ENCODE results near the gene PCSK5.

PCSK5 gene

DNA sequence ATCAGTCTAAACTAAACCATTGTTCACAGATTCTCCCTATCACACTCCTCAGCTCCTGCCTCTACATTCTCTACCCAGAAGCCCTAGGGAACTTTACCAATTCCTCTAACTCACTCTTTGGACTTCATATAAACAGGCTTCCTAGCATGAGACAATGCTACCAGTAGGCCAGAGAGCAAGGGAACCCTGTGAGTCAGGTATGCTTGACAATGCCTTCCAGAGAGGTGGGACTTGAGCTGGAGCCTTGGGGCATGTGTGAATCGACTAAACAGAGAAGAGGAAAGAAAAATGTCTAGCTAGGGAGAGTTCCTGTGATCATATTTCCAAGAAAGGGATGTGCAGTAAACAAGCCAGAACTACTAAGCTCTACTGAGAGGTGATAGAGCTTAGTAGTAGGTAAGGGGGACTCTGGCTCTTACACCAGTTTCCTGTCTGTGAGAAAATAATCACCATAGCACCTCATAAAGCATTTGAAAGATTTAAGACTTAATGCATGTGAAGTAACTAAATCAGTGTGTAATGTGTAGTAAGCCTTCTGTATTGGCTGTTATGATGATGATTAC is 510.1 kb downstream of the PCSK5 start:
- DNase-seq: no peak

DNA sequence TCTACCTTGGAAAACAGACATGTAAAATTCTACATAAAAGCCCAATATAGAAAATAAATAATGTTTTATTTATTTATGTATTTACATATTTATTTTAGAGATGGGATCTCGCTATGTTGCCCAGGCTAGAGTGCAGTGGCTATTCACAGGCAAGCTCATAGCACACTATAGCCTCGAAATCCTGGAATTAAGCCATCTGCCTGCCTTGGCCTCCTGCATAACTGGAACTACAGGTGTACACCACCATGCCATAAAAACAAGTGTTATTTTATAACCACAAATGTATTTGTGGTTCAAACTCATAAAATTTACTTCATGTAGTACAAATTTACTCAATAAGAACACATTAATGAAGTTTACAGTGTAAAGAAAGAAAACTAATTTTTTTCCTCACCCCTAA is 510.7 kb downstream of the PCSK5 start:
- no peak for DNase-seq

DNA sequence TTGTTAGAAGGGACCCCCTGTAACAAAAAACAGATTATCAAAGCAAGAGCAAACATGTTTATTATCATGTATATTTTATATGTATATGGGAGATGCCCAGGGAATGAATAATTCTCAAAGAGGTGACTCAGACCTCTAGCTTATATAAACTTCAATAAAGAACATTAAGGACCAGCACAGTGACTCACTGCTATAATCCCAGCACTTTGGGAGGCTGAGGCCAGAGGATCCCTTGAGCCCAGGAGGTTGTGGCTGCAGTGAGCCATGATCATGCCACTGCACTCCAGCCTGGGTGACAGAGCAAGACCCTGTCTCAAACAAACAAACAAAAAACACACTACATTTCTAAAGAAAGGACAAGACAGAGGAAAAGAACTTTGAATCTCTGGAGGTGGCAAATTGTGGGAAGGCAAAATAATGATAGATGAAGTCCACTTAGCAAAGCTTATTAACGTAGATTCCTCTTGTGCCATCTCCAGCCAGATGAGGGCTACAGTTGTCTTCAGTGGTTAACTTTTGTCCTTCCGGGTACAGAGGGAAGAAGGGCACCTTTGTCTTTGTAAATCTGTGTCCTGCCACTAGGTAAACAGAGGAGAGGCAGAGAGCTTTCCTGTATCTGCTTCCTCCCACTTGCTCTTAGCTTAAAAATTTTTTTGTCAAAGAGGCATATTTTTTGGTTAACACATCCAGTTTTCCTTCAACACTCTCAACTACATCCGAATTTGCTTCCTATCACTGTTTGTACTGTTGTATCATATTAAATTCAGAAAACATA is 511.3 kb downstream of the PCSK5 start:
- DNase-seq: no peak

- DNase-seq: peak; percentile 41 to 81 (median 62)
These were observed 512.9 kb downstream of the PCSK5 start for GRCh38 chr9:76403352-76403751.

DNA sequence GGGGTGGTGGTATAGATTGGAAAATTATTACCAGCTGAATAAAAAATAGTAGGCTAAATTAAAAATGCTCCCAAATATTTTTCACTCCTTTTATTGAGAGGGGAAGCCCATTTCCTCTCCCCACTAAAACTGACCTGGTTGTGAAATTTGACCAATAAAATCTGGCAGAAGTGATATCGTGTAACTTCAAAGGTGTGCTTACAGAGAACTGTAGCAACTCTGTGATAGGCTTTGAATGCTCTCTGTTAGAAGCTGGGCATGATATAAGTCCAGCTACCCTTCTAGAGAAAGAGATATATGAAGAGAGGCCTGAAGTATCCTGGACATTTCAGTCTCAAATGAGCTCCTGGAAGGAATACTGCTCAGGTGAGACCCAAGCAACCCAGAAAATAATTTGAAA is 513.9 kb downstream of the PCSK5 start:
- DNase-seq: no peak

DNA sequence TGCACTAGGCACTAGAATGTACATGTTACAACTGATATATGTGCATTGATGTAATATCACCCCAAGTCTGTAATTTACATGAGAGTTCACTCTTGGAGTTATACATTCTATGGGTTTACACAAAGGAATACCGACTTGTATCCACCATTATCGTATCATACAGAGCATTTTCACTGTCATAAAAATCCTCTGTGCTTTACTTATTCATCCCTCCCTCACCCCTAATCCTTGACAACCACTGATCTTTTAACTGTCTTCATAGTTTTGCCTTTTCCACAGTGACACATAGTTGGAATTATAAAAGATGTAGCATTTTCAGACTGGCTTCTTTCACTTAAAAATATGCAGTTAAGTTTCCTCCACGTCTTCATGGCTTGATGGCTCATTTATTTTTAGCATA is 514.9 kb downstream of the PCSK5 start:
- no peak for DNase-seq

DNA sequence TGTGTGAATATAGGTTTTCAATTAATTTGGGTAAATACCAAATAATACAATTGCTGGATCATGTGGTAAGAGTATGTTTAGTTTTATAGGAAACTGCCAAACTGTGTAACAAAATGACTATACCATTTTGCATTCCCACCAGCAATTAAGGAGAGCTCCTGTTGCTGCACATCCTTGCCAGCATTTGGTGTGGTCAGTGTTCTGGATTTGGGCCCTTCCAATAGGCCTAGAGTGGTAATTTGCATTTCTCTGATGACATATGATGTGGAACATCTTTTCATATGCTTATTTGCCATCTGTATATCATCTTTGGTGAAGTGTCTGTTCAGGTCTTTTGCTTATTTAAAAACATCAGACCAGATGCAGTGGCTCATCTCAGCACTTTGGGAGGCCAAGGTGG is 515.4 kb downstream of the PCSK5 start:
- no peak for DNase-seq
